ENCODE data around the gene ITGB2.

The ITGB2 gene

DNA sequence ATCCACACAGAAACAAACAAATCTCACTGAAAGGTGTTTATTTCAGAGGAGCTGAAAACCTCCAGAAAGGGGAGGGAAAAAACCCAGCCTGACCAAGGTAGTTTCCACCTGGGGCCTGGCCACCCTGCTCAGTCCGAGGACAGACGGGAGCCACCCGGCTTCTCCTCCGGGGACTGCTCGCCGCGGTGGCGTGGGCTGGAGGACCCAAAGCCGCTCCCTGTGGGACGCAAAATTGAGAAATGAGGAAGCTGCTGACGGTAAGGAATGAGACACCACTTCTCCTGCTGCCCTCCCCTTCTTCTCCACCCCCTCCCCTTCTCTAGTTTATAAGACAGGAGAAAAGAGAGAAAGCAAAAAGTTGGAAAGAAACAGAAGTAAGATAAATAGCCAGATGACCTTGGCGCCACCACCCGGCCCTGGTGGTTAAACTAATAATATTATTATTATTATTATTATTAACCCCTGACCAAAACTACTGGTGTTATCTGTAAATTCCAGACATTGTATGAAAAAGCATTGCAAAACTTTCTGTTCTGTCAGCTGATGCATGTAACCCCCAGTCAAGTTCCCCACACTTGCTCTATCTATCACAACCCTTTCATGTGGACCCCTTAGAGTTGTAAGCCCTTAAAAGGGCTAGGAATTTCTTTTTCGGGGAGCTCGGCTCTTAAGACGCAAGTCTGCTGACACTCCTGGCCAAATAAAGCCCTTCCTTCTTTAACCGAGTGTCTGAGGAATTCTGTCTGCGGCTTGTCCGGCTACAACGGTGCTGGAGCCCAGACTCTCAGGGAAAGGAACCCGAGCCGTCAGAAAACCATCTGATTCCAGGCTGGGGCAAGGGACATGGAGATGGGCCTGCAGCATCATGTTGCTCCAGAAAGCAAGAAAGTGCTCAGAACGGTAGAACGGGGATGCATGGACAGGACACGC lies 12.5 kb downstream of the ITGB2 start:
- no peak for DNase-seq

DNA sequence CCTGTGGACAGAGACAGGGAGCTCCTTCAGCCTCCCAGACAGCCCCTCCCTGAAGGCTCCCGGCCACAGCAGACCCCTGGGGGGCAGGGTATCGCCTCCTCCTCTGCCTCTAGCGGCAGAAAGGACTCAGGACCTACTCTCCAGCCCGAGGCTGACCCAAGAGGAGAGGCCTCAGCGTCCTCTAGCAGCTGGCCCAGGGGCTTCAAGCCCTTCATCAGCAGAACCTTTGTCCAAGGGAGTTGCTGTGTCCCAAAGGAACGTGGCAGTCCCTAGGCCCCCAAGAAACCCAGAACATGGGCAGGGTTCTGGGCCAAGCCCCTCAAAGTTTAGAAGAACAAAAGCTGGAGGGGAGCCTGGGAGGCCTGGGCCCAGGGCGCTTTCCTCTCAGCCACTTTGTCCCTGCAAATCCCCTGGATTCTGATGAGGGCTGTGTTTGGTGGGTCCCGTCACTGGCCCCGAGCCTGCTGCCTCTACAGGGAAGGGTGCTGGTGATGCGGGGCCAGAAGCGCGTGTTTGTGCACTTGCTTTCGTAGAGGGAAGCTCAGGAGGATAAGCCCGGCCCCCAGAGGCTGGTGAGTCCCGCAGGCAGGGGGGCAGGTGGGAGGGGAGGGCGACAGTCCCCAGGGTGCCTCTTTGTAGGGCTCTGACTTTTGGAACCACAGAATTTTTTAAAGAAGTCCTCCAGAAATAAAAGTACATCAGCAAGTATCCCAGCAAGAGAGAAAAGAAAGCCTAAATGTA lies 13.3 kb downstream of the ITGB2 start:
- DNase-seq = no peak

DNA sequence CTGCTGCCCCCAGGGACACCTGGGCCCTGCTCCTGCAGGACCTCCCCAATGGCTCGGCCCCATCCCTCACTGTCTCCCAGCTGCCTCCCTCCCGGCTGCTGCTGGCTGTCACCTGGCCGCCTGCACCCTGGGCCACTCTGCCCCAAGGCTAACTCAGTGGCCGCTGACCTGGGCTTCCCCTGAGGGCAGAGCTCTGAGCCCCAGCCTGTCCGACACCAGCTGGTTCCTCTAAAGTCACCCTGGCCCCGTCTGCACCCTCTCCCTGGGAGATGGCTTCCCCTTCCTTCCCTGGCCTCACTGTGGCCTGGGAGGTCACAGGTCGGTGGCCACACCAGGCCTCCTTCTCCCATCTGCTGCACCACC lies 15.0 kb downstream of the ITGB2 start:
- no peak for DNase-seq

DNA sequence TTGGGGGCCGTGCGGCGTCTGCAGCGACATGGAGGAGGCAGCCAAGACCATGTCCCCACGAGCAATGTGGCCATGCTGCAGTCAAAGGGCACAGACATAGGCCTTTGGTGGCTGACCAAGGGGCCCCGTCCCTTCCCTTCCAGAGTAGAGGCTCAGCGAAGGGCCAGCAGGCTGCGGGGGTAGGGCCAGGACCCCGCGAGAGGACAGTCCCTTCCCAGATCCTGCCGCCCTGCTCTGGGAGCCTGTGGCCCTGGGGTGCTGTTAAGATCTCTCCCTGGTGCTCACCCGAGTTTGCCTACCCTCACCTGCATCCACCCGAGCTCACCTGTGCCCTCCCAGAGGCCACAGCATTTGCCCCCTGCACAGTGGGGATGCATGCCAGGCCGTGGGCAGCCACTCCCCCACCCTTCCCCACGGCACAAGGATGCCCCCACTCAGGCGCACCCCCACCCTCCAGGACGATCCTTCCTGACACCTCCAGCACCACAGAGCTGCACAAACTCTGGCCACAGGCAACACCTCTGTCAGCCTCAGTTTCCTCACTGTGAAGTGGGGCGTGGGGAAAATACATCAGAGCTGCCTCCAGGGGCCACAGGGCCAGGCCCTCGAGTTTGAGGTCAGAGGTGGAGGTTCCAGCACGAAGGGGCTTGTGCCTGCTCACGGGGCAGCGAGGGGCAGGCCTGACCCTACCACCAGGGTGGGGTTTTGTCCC lies 15.5 kb downstream of the ITGB2 start:
- no peak for DNase-seq

DNA sequence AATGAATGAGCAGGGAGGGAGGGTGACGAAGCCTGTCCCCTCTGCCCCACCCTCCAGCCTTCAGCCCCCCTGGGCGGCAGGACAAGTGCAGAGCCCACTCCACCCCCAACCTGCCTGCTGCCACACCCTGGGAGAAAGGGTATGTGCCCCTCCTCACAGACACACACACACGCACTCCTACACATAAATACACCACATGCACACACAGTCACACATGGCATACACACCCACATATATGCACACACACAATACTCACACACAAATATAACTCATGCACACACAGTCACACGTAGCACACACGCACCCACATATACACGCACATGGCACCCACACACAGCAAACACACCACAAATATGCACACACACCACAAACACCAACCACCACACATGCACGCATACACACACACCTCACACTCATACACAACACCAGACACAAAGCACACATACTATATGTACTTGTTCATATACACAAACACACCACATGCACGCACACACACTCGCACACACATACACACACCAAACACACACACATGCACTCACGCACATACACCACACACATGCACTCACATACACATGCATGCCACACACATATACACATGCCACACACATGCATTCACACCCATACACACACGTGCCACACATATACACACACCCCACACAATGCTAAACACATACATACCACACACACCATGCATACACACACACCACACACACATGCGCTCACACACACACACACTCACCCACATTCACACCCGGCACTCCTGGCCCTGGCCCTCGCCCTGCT lies 16.4 kb downstream of the ITGB2 start:
- DNase-seq = no peak

DNA sequence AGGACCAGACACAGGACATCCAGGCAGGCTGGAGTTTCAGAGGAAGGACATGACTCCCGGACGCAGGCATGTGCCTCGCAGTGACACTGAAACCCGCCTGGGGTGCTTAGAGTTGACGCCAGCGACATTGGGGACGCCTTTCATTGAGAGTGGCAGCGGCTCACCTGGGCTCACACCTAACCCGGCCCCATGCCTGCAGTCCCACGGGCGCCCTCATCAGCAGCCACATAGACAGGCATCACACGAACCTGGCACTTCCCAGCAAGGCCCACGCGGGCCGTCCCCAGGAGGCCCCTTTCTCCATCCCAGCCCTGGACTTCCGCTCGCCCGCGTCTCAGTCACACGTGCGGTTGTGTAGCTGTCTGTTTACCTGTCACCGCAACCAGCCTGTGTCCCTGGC lies 17.0 kb downstream of the ITGB2 start:
- no peak for DNase-seq

DNA sequence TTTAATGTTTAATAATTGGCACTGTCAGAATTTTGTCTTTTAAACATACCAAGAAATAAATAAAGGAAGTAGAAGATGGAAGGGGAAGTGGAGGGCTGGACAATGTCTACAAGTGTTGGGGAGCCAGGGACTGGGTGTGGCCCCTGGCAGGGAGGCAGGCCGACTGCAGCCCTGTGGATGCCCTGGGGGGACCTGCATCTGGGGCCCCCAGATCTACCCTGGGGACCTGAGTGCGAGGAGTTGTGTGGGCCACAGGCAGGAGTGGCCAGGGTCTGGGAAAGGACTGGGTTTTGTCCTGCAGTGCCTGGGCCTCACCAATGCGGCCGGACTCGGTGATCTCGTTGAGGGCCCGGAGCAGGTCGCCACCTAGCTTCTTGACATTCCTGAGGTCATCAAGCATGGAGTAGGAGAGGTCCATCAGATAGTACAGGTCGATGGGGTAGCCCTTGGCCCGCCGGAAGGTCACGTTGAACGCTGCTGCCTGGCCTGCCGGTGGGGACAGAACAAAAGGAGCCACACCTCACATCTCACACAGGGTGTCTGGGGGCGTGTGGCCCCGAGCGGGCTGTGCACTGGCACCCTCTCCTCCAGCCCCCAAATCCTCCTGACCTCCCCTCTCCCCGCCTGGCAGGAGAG lies 17.5 kb downstream of the ITGB2 start:
- DNase-seq = no peak

DNA sequence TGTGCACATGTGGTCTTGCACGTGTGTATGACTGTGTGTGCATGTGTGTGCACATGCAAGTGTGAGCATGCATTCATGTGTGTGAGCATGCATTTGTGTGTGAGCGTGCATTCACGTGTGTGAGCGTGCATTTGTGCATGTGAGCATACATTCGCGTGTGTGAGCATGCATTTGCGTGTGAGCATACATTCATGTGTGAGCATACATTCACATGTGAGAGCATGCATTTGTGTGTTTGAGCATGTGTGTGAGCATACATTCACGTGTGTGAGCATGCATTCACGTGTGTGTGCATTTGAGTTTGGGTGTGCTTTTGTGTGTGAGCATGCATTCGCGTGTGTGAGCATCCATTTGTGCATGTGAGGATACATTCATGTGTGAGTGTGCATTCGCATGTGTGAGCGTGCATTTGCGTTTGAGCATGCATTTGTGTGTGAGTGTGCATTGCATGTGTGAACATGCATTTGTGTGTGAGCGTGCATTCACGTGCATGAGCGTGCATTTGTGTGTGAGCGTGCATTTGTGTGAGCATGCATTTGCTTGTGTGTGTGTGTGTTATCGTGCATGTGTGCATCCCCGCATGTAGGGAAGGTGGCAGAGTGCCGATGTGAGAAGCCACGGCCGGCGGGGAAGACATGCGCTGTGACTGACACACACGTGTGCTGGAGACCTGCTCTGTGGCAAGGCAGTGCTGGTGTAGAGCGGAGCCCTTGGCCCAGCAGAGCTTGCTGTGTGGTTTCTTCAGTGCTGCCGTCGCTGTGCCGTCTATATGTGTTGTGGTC lies 18.2 kb downstream of the ITGB2 start:
- no peak for DNase-seq

DNA sequence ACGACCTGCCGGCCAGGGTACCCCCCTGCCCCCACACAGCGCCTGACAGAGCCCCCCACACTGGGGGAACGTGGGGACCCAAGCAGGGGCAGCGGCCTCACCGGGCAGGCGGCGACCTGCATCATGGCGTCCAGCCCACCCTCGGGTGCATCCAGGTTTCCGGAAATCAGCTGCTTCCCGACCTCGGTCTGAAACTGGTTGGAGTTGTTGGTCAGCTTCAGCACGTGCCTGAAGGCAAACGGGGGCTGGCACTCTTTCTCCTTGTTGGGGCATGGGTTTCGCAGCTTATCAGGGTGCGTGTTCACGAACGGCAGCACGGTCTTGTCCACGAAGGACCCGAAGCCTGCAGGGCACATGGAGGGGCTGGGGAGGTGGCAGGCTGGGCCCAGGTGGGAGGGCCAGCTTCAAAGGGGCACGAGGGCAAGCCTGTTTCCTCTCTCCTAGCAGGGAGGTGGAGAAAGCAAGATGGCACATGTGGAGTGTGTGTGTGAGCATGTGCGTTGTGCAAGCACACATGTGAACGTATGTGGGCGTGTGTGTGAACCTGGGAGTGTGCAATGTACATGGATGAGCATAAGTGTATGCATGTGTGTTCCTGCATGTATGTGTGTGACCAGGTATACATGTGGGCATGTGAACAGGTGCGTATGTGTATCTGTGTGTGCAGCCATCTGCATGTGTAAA lies 19.2 kb downstream of the ITGB2 start:
- no peak for DNase-seq

DNA sequence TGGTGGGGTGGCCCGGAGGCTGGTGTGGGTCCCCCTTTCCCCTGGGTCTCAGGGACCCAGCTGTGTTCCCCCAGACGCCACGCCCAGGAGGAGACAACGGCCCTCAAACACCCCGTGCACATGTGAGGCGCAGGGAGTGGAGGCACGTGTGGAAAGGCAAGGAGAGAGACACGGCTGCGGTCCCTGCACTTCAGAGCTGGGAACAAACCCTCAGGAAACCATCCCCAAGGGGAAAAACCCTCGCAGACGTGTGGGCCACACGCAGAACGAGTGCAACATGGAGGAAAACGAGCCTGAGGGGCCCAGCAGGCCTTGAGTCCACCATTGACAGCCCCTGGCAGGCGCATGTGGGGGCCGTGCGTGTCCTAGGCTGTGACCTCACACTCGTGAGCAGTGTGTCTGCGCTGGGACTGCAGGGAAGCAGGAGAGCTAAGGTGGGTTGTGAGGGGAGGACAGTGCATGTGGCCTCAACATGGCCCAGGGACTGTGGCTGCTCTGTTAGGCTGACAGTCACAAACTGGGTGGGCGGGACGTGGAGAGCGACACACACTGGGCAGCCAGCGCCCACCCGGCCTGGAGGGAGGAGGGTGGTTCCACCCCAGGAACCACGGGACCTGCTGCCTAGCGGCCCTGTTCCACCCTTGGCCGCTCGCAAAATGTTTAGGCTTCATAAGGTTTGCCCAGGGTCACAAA lies 20.0 kb downstream of the ITGB2 start:
- no peak for DNase-seq

DNA sequence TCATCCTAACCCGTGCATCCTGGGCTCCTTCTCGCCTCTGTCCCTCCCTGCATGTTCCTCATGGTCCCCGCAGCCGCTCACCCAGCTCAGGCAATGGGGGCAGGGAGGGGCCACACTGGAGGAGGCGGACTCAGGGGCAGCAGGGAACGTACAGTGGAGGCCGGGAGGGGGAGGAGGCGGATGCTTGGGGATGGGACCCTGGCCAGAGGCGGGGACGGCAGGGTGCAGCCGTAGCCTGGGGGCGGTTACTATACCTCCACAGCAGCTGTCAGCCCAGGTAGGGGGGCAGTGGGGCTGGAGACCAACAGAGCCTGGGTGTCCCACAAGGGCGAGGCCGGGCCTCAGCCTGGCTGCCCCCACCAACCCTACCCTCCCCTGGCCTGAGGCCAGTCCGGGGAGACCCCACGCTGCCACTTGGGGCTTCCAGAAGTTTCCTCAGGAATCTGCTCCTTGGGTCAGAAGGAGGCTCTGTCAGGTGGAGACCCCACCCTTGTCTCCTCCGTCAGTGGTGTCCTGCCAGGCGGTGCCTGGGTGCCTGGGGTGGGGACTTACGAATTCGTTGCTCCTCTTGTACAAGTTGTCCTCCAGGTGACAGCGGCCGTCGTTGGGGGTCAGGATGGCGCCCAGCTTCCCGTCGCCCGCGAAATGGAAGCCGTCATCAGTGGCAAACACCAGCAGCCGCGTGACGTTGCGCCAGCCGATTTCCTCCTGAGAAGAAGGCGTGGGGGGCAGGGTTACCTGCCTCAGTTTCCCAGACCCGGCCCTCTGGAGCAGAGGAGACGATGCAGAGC lies 20.7 kb downstream of the ITGB2 start:
- no peak for DNase-seq

DNA sequence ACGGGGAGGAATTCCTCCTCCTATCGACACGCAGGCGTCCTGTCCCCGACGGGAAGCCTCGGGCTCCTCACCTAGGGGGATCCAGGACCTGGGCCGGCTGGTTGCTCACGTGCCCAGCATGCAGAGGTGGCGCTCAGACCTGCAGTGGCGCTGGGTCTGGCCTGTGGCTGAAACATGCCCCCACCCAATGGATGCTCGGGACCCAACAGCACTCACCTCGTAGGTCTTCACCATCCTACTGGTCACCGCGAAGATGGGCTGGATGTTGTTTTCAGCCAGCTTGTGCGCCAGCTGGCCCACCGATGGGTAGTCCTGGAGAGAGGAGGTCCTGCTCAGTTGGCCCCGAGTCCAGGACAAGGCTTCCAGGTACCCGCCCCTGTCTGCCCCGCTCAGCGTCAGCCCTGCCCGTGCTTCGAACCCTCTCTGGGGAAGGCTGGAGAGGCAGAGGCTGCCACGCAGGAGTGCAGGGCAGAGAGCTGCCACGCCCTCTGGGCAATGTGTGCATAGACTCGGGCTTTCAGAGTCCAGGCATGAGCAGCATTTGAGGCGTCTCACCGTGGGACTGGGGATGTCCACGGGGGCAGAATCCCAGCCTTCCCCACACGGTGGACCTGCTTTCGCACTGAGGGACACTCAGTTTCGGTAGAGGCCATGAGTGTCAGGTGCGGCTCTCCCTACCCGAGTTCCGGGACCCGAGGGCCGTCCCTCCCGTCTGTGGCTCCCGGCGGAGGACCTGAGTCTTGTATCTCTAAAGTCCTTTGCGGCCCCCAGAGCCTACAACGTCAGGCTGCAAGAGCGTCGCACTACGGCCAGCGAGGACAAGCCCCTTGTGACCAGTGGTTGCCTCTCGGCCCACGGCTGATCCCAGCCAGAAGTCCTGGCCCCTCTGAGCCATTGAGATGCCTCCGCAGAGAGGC lies 21.6 kb downstream of the ITGB2 start:
- no peak for DNase-seq

DNA sequence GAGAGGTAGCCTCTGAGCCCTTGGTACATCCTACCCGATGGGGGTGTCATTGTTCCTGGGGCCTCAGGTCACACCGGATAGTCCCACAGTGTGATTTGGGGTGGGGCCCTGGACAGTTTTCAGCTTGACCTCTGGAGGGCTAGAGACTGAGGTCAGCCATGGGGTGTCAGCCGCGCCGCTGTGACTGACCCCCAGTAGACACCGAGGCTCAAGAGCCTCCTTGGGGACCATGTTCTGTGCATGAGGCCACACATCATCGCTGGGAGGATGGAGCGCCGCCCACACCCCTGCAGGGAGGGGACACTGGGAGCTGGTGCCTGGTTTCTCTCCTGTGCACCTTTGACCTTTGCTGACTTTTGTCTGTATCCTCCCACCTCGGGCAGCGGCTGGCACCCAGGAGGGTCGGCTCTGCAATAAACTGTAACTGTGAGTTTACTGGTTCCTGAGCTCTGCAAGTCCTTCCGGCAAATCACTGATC lies 22.6 kb downstream of the ITGB2 start:
- no peak for DNase-seq

DNA sequence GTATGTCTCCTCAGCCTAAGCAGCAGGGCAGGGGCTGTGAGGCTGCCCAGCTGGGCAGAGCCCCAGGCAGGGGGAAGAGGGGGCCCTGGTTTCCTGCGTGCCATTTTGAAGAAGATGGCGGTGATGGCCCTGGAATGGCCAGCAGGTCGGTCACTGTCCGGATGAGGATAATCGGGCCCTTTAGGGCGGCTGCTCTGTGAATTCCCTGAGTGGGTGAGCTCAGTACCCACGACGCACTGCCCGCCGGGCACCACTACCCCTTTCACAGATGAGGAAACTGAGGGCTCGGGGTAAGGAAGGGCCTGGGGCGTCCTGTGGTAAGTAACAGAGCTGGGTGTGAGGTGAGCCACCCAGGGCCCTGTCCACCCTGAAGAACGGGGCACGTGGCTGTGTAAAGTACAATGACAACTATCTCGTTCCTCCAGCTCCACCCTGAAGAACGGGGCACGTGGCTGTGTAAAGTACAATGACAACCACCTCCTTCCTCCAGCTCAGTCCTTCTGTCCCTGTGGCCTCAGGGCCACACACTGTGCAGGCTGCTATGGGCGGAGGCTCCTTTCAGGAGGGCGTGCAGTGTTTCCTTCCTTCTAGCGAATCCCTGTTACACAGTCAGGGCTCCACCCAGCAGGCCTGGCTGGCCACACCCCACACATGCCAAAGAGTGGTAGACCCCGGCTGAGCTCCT lies 23.2 kb downstream of the ITGB2 start:
- no peak for DNase-seq

DNA sequence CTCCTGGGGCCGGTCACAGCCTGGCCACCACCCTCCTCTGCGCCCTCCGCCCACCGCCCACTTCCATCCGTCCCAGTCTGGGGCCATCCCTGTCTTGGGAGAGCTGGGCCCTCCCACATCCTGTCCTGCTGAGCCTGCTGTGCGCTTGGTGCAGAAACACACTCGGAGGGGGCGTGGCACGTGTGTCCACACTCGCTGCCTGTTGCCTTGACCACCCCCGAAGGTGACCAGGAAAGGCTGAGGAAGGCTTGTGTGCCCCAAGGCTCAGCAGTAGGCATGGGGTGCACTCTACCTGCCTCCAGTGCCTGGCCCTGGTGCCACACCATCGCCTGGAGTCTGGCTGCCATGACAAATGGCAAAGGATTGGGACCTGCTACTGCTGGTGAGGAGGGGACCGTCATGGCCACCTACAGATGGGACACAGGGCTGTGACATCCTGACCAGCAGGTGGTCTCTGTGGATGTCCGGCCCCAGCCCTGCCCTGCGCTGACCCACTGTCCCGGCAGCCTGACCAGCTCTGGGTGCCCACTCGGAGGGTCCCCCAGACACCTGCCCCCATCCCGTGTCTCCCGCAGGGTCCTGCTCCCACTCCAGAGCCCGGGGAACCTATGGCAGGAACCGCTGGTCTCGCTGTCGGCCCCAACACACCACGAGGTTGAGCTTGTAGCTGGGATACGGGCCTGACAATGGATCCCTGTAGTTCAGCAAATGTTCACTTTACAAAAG lies 24.0 kb downstream of the ITGB2 start:
- no peak for DNase-seq

DNA sequence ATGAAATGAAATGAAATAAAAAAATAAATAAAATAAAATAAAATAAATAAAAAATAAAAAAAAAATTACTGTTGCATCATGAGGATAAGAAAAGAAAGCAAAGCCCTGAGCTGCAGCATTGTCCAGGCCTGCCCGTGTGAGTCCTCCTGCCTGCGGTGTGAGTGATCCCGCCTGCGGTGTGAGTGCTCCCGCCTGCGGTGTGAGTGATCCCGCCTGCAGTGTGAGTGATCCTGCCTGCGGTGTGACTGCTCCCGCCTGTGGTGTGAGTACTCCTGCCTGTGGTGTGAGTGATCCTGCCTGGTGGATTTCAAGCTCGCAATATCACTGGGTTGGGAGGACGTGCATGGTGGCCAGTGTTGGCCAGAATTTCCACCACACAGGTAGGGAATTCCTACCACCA lies 24.8 kb downstream of the ITGB2 start:
- DNase-seq = no peak

All from COR-L47 (cell line).